ENCODE results near the gene ARHGEF33.

Gene ARHGEF33

GRCh38 chr2:38945372-38945771 is 55.7 kb downstream of the ARHGEF33 start:
- no peak overlapping the region for H3K4me3 ChIP-seq (ENCODE audit: low read depth, low read length)

GRCh38 chr2:38945911-38946310 is 56.2 kb downstream of the ARHGEF33 start:
- TF ChIP-seq, protein P1, sequence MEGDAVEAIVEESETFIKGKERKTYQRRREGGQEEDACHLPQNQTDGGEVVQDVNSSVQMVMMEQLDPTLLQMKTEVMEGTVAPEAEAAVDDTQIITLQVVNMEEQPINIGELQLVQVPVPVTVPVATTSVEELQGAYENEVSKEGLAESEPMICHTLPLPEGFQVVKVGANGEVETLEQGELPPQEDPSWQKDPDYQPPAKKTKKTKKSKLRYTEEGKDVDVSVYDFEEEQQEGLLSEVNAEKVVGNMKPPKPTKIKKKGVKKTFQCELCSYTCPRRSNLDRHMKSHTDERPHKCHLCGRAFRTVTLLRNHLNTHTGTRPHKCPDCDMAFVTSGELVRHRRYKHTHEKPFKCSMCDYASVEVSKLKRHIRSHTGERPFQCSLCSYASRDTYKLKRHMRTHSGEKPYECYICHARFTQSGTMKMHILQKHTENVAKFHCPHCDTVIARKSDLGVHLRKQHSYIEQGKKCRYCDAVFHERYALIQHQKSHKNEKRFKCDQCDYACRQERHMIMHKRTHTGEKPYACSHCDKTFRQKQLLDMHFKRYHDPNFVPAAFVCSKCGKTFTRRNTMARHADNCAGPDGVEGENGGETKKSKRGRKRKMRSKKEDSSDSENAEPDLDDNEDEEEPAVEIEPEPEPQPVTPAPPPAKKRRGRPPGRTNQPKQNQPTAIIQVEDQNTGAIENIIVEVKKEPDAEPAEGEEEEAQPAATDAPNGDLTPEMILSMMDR (IDR thresholded peaks at IDR 0.05; ENCODE audit: low read depth, low read length), result no peak
- no peak overlapping the region for H3K4me3 ChIP-seq (ENCODE audit: low read depth, low read length)

More at GRCh38 chr2:38945372-38945771, 55.7 kb downstream of the ARHGEF33 start:
- TF ChIP-seq, protein P1 (IDR thresholded peaks at IDR 0.05; ENCODE audit: low read depth, low read length), result no peak

DNA sequence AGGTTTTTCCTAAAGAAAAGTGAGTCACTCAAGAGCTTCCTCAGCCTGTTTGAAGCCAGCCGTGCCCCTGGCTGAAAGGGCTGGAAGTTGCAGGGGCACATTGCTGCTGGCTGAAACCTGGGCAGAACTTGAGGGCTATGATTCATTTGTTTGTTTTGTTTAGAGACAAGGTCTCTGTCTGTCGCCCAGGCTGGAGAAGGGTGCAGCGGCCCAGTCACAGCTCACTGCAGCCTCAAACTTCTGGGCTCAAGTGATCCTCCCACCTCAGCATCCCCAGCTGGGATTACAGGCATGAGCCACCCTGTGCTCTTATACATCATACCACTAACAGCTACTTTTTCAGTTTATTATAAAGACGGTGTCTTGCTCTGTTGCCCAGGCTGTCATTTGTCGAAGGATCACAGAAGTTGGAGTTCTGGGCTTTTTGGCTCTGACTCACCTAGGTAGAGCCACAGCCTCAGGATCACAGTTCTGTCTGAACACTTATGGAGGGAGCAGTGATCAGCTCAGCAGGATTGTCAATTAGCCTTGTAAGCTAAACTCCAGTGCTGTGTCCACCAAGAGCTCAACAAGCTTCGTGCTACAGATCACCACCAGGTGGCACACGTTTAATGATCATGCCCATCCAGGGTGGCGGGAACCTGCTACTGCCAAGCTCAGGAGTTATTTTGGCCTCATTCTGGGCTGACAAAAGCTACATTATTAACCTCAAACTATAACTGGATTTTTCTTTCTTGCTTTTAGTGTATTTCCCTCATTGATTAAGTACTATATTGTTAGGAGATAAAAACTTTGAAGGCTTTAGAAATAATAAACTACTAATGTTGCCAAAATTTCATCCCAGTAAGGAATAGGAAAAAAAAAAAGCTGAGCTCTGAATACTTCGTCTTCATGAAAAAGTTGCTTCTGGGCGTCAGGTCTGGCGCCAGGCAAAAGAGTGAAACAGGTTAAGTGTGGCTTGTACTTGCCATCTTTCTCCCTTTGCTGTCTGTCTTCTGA is 57.9 kb downstream of the ARHGEF33 start:
- no peak overlapping the region for H3K4me3 ChIP-seq (ENCODE audit: low read depth, low read length)

GRCh38 chr2:38948387-38948882 is 58.8 kb downstream of the ARHGEF33 start:
- no peak overlapping the region for H3K4me3 ChIP-seq (ENCODE audit: low read depth, low read length)
- TF ChIP-seq, protein P1 (IDR thresholded peaks at IDR 0.05; ENCODE audit: low read depth, low read length), result no peak

More for the DNA sequence above, 57.9 kb downstream of the ARHGEF33 start:
- TF ChIP-seq, protein P1 (IDR thresholded peaks at IDR 0.05; ENCODE audit: low read depth, low read length), result peak; percentile 66

GRCh38 chr2:38948995-38949394 is 59.3 kb downstream of the ARHGEF33 start:
- H3K4me3 ChIP-seq (ENCODE audit: low read depth, low read length), result no peak overlapping the region
- TF ChIP-seq, protein P1 (IDR thresholded peaks at IDR 0.05; ENCODE audit: low read depth, low read length), result no peak

GRCh38 chr2:38951766-38952165 is 62.1 kb downstream of the ARHGEF33 start:
- H3K4me3 ChIP-seq (ENCODE audit: low read depth, low read length), result no peak overlapping the region
- TF ChIP-seq, protein P1 (IDR thresholded peaks at IDR 0.05; ENCODE audit: low read depth, low read length), result no peak

GRCh38 chr2:38957972-38958371 is 68.3 kb downstream of the ARHGEF33 start:
- H3K4me3 ChIP-seq (ENCODE audit: low read depth, low read length), result no peak overlapping the region
- TF ChIP-seq, protein P1 (IDR thresholded peaks at IDR 0.05; ENCODE audit: low read depth, low read length), result no peak
